ENCODE measurements around the gene TMC4.
"Not testable (repeated sequence)": the region's sequence is repeated elsewhere in the genome, so short reads cannot be mapped to it uniquely, and the experiment has no call there.

TMC4 gene

GRCh38 chr19:54173951-54174834, 1.2 kb upstream of the TMC4 start:
- ATAC-seq = no peak
- Mint-ChIP-seq H3K4me3 (no peak overlapping the region), H3K27me3 (no peaks in the 10 kb centered on the region), H3K36me3 (peaks cover 23% of the 10 kb centered on the region), H3K27ac (no peak overlapping the region), H3K4me1 (peaks cover 30% of the 10 kb centered on the region), H3K9me3 (no peaks in the 10 kb centered on the region)

- no peak overlapping the region for H3K27ac Mint-ChIP-seq
- no peak for ATAC-seq
- H3K4me1 Mint-ChIP-seq = peaks cover 34% of the 10 kb centered on the region
- no peaks in the 10 kb centered on the region for H3K9me3 Mint-ChIP-seq
- no peaks in the 10 kb centered on the region for H3K27me3 Mint-ChIP-seq
- peaks cover 19% of the 10 kb centered on the region for H3K36me3 Mint-ChIP-seq
- no peak overlapping the region for H3K4me3 Mint-ChIP-seq
Measured at GRCh38 chr19:54173359-54173699, 369 bp upstream of the TMC4 start.

GRCh38 chr19:54171736-54172431, 1.1 kb downstream of the TMC4 start:
- ATAC-seq, H3K4me3 Mint-ChIP-seq, H3K27me3 Mint-ChIP-seq, H3K9me3 Mint-ChIP-seq, H3K27ac Mint-ChIP-seq: not testable (repeated sequence)
- Mint-ChIP-seq H3K36me3 (peaks cover 13% of the 10 kb centered on the region), H3K4me1 (peaks cover 40% of the 10 kb centered on the region)

GRCh38 chr19:54169149-54169740, 3.7 kb downstream of the TMC4 start:
- H3K9me3 Mint-ChIP-seq = no peaks in the 10 kb centered on the region
- no peak overlapping the region for H3K27ac Mint-ChIP-seq
- peaks cover 42% of the 10 kb centered on the region for H3K4me1 Mint-ChIP-seq
- H3K4me3 Mint-ChIP-seq = no peak overlapping the region
- H3K36me3 Mint-ChIP-seq = no peaks in the 10 kb centered on the region
- ATAC-seq = no peak
- peaks cover 25% of the 10 kb centered on the region for H3K27me3 Mint-ChIP-seq

GRCh38 chr19:54168174-54168917, 4.6 kb downstream of the TMC4 start:
- no peaks in the 10 kb centered on the region for H3K36me3 Mint-ChIP-seq
- peaks cover 30% of the 10 kb centered on the region for H3K27me3 Mint-ChIP-seq
- peak; percentile 87 for ATAC-seq
- H3K9me3 Mint-ChIP-seq = no peaks in the 10 kb centered on the region
- no peak overlapping the region for H3K4me3 Mint-ChIP-seq
- H3K27ac Mint-ChIP-seq = no peak overlapping the region
- H3K4me1 Mint-ChIP-seq = peaks cover 38% of the 10 kb centered on the region

- peaks cover 39% of the 10 kb centered on the region for H3K27me3 Mint-ChIP-seq
- H3K4me1 Mint-ChIP-seq = peaks cover 58% of the 10 kb centered on the region
- H3K4me3 Mint-ChIP-seq = no peak overlapping the region
- no peaks in the 10 kb centered on the region for H3K9me3 Mint-ChIP-seq
- ATAC-seq = no peak
- no peaks in the 10 kb centered on the region for H3K36me3 Mint-ChIP-seq
- no peak overlapping the region for H3K27ac Mint-ChIP-seq
Measured at GRCh38 chr19:54165222-54165621, 7.7 kb downstream of the TMC4 start.

GRCh38 chr19:54164369-54165068, 8.4 kb downstream of the TMC4 start:
- H3K27ac Mint-ChIP-seq = no peak overlapping the region
- no peak for ATAC-seq
- H3K4me3 Mint-ChIP-seq = no peak overlapping the region
- peaks cover 39% of the 10 kb centered on the region for H3K27me3 Mint-ChIP-seq
- H3K36me3 Mint-ChIP-seq = no peaks in the 10 kb centered on the region
- peaks cover 56% of the 10 kb centered on the region for H3K4me1 Mint-ChIP-seq
- no peaks in the 10 kb centered on the region for H3K9me3 Mint-ChIP-seq

- Mint-ChIP-seq H3K36me3 (no peaks in the 10 kb centered on the region), H3K27me3 (peaks cover 39% of the 10 kb centered on the region), H3K27ac (no peak overlapping the region), H3K4me1 (peaks cover 53% of the 10 kb centered on the region), H3K9me3 (no peaks in the 10 kb centered on the region), H3K4me3 (peak overlapping the region; percentile 24)
- no peak for ATAC-seq
Measured at GRCh38 chr19:54162884-54163283, 10.1 kb downstream of the TMC4 start.

GRCh38 chr19:54162241-54162805, 10.6 kb downstream of the TMC4 start:
- peak; percentile 32 for ATAC-seq
- Mint-ChIP-seq H3K4me3 (peak overlapping the region; percentile 84), H3K27ac (no peak overlapping the region), H3K4me1 (peaks cover 52% of the 10 kb centered on the region), H3K36me3 (peaks cover under 1% of the 10 kb centered on the region), H3K9me3 (no peaks in the 10 kb centered on the region), H3K27me3 (peaks cover 39% of the 10 kb centered on the region)

- Mint-ChIP-seq H3K4me3 (peak overlapping the region; percentile 94), H3K4me1 (peaks cover 59% of the 10 kb centered on the region), H3K36me3 (peaks cover 8% of the 10 kb centered on the region), H3K27me3 (peaks cover 30% of the 10 kb centered on the region), H3K27ac (peak overlapping the region; percentile 97), H3K9me3 (no peaks in the 10 kb centered on the region)
- ATAC-seq = no peak
Measured at GRCh38 chr19:54160854-54161253, 12.1 kb downstream of the TMC4 start.

GRCh38 chr19:54160182-54160811, 12.7 kb downstream of the TMC4 start:
- peaks cover 59% of the 10 kb centered on the region for H3K4me1 Mint-ChIP-seq
- peak overlapping the region; percentile 97 for H3K27ac Mint-ChIP-seq
- H3K27me3 Mint-ChIP-seq = peaks cover 24% of the 10 kb centered on the region
- no peaks in the 10 kb centered on the region for H3K9me3 Mint-ChIP-seq
- ATAC-seq = no peak
- peaks cover 8% of the 10 kb centered on the region for H3K36me3 Mint-ChIP-seq
- peak overlapping the region; percentile 94 for H3K4me3 Mint-ChIP-seq

GRCh38 chr19:54159352-54160181, 13.4 kb downstream of the TMC4 start, which contains the start of gene LENG1:
Gene LENG1, minus strand, starts transcription at chr19:54159721. Its CDS starts 26 bp downstream, at chr19:54159695.
- ATAC-seq = peak; percentile 97
- H3K27ac Mint-ChIP-seq = peak within 1 kb of the TSS; percentile 97
- H3K4me3 Mint-ChIP-seq = peak within 1 kb of the TSS; percentile 94
- H3K9me3 Mint-ChIP-seq = no peaks in the 10 kb centered on the region
- peaks cover 52% of the 10 kb centered on the region for H3K4me1 Mint-ChIP-seq
- peaks cover 17% of the 10 kb centered on the region for H3K27me3 Mint-ChIP-seq
- peaks cover 13% of the 10 kb centered on the region for H3K36me3 Mint-ChIP-seq

- Mint-ChIP-seq H3K36me3 (peaks cover 18% of the 10 kb centered on the region), H3K4me3 (peak overlapping the region; percentile 94), H3K4me1 (peaks cover 47% of the 10 kb centered on the region), H3K9me3 (no peaks in the 10 kb centered on the region), H3K27me3 (peaks cover 10% of the 10 kb centered on the region), H3K27ac (peak overlapping the region; percentile 97)
- ATAC-seq = no peak
Measured at GRCh38 chr19:54158812-54159351, 14.1 kb downstream of the TMC4 start.

Data from stimulated activated memory B cell treated with anti-CD40 and anti-IgM and Interleukin-4, amounts not matched to agents 10 μg/mL and 1 μg/mL and 100 μg/mL, for 72 hours (primary cell).